Natural killer cell (primary cell): ENCODE data around the gene DCAF5. TPM values are rescaled to one million over a fixed set of nuclear protein-coding genes. Genes with fewer than 3 reads are reported as not detected.

Experiments used
- ATAC-seq, 3 donors: fragments of 150-1000 bp in 2 of 3; fragments of 200-7000 bp in 1 of 3; cut with Tn5 transposase; 1 replicate in 1 of 3; 2 replicates in 2 of 3; pipeline ENCODE4 v1.10.0; 2021; ENCODE audit warnings: mild to moderate bottlenecking in 2 of 3, moderate library complexity in 2 of 3
- DNase-seq, 2 donors: peaks; one replicate each; pipeline versions ENCODE4 v3.0.0 to v3.0.0-alpha.2; 2013 to 2021; ENCODE audit warnings: mixed read lengths in 1 of 2
- H3K27ac ChIP-seq: one replicate; pipeline ENCODE4 v1.5.1; 2013; ENCODE audit warnings: mild to moderate bottlenecking, low read length
- H3K27me3 ChIP-seq: one replicate; pipeline ENCODE4 v1.6.1; 2013; ENCODE audit warnings: low read length; ENCODE audit not compliant: control insufficient read depth, insufficient read depth
- H3K36me3 ChIP-seq: one replicate; pipeline ENCODE4 v1.6.1; 2013; ENCODE audit warnings: low read length; ENCODE audit not compliant: control insufficient read depth, insufficient read depth
- H3K4me1 ChIP-seq: one replicate; pipeline ENCODE4 v1.6.1; 2013; ENCODE audit warnings: low read length; ENCODE audit not compliant: control insufficient read depth, insufficient read depth
- H3K4me3 ChIP-seq: one replicate; pipeline ENCODE4 v1.5.1; 2013; ENCODE audit warnings: low read length
- H3K9me3 ChIP-seq: one replicate; pipeline ENCODE4 v1.6.1; 2013; ENCODE audit warnings: low read length; ENCODE audit not compliant: control insufficient read depth, insufficient read depth
- H3K27ac Mint-ChIP-seq, 2 donors: one replicate each; pipeline ENCODE4 v1.8.0; 2022; ENCODE audit warnings: mild to moderate bottlenecking in 2 of 2, mixed read lengths in 2 of 2, moderate library complexity in 1 of 2
- H3K27me3 Mint-ChIP-seq, 2 donors: one replicate each; pipeline ENCODE4 v1.8.0; 2022; ENCODE audit warnings: low read depth in 2 of 2, mixed read lengths in 2 of 2
- H3K36me3 Mint-ChIP-seq: one replicate; pipeline ENCODE4 v1.8.0; 2022; ENCODE audit warnings: mixed read lengths
- H3K4me1 Mint-ChIP-seq, 2 donors: one replicate each; pipeline ENCODE4 v1.8.0; 2022; ENCODE audit warnings: mixed read lengths in 2 of 2
- H3K4me3 Mint-ChIP-seq: one replicate; pipeline ENCODE4 v1.8.0; 2022; ENCODE audit warnings: mild to moderate bottlenecking, moderate library complexity, mixed read lengths
- H3K9me3 Mint-ChIP-seq, 2 donors: one replicate each; pipeline ENCODE4 v1.8.0; 2022; ENCODE audit warnings: mixed read lengths in 2 of 2
- whole genome bisulfite sequencing: methylation state at CpG from one replicate; pipeline ENCODE4 v1.1.7; 2013; ENCODE audit warnings: missing lambda C conversion rate; ENCODE audit not compliant: insufficient coverage; 5-methylcytosine and 5-hydroxymethylcytosine counted together
- intact Hi-C: fragments of 100-400 bp; cut with micrococcal nuclease; formaldehyde crosslinking; loops from one replicate; pipeline ENCODE4 v1.14.2; 2022
- total RNA-seq, 4 donors: library from RNA; stranded (reverse); fragments of 120-200 nt in 1 of 4; gene quantifications; one replicate each; pipeline versions ENCODE4 v1.2.3 to v1.2.4, GENCODE V29; 2013 to 2022
- TF ChIP-seq, protein P1 (sequence below): fragments of 200-600 bp; IDR thresholded peaks from one replicate; pipeline ENCODE4 v1.8.0; 2022; ENCODE audit warnings: antibody characterized with exemption

The DCAF5 gene
- total RNA-seq, 3 donors from 2014 or later (not counting 1 experiment from before 2014, with no cell fraction given), result 92.0 to 112 (median 99.2) TPM

DNA sequence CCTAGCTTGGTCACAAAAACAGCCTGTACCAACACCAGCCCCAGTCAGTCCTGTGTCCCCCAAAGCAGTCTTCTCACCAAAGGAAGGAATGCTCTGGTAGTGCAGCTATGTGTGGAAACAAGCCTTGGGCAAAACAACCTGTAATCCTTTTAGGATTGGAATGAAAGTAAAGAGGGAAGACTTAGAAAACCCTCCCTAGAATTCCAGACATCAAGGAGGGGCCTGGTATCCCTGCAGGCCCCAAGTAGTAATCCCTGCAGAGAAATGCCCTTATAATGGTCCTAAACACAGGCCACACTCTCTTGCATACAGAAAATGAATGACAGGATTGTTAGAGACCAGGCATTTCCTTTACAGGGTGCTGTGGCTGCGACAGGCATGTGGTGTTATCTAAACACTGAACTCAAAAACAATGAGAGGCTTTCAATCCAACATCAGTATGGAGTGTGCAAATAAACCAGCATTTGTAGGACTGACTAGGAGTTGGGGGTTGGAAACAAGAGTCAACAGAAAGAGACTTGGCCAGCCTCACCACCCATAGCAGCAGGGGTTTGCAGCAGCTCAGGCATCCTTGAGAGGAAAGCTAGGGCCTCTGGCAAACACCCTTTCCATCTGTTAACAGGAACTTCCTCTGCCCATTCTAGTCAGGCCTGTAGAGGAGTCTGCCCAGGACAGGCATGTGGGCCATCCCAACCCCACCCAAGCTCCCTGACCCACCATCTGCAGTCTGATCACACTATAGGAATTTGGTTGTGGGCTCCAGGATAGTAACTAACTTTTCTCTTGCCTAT, 59.1 kb downstream of the DCAF5 start:
- ATAC-seq (peak in 1 of 3 donors; percentile 22), DNase-seq (no peak)
- Mint-ChIP-seq H3K36me3 (peaks cover 7% of the 10 kb centered on the region), H3K27ac (peak overlapping the region; percentile 17 to 60), H3K9me3 (no peaks in the 10 kb centered on the region), H3K4me1 (peaks cover 33 to 43% of the 10 kb centered on the region in 2 donors), H3K4me3 (no peak overlapping the region), H3K27me3 (no peaks in the 10 kb centered on the region)
- Histone ChIP-seq H3K4me3 (no peak overlapping the region), H3K36me3 (peaks cover 35% of the 10 kb centered on the region), H3K9me3 (no peaks in the 10 kb centered on the region), H3K27me3 (no peaks in the 10 kb centered on the region), H3K4me1 (no peaks in the 10 kb centered on the region), H3K27ac (no peak overlapping the region)
- TF ChIP-seq, protein P1, sequence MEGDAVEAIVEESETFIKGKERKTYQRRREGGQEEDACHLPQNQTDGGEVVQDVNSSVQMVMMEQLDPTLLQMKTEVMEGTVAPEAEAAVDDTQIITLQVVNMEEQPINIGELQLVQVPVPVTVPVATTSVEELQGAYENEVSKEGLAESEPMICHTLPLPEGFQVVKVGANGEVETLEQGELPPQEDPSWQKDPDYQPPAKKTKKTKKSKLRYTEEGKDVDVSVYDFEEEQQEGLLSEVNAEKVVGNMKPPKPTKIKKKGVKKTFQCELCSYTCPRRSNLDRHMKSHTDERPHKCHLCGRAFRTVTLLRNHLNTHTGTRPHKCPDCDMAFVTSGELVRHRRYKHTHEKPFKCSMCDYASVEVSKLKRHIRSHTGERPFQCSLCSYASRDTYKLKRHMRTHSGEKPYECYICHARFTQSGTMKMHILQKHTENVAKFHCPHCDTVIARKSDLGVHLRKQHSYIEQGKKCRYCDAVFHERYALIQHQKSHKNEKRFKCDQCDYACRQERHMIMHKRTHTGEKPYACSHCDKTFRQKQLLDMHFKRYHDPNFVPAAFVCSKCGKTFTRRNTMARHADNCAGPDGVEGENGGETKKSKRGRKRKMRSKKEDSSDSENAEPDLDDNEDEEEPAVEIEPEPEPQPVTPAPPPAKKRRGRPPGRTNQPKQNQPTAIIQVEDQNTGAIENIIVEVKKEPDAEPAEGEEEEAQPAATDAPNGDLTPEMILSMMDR, result no peak
- intact Hi-C loops, result no loop called here
- WGBS, result 45% methylated on average over 1 of the region's 1 CpG

DNA sequence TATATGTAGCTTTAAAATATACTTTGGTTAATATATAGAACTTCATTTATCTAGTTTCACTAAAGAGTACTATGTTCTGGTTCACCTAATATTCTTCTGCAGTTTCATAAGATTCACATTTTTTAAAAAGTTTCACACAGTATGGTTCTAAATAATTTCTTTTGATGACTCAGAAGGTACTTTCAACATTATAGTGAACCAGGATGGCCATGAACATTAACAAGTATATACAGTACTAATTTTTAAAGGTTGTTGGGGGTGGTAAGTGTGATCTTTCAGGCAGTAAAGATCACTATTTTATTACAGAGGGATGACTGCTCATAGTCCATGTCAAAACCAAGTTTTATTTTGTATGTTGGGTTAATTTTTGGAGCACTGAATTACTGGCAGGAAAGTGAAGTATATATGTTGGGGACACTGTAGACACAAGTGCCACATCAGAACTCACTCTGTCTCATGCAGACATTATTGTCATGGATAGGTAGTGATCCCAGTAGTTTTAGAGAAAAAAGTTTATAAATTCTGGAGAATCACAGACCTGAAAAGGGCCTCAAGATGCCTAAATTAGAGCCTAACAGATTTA, 60.0 kb downstream of the DCAF5 start:
- H3K36me3 ChIP-seq, result peaks cover 38% of the 10 kb centered on the region
- H3K27me3 ChIP-seq, result no peaks in the 10 kb centered on the region
- H3K4me3 Mint-ChIP-seq, result no peak overlapping the region
- H3K27ac Mint-ChIP-seq, result peak overlapping the region; percentile 17 to 60
- TF ChIP-seq, protein P1, result no peak
- no peak for DNase-seq
- intact Hi-C loops, result no loop called here
- H3K27me3 Mint-ChIP-seq, result no peaks in the 10 kb centered on the region
- H3K4me1 Mint-ChIP-seq, result peaks cover 39 to 40% of the 10 kb centered on the region in 2 donors
- H3K4me3 ChIP-seq, result no peak overlapping the region
- H3K9me3 ChIP-seq, result no peaks in the 10 kb centered on the region
- no peaks in the 10 kb centered on the region for H3K9me3 Mint-ChIP-seq
- no peak overlapping the region for H3K27ac ChIP-seq
- H3K36me3 Mint-ChIP-seq, result peaks cover 7% of the 10 kb centered on the region
- H3K4me1 ChIP-seq, result no peaks in the 10 kb centered on the region
- no peak for ATAC-seq

DNA sequence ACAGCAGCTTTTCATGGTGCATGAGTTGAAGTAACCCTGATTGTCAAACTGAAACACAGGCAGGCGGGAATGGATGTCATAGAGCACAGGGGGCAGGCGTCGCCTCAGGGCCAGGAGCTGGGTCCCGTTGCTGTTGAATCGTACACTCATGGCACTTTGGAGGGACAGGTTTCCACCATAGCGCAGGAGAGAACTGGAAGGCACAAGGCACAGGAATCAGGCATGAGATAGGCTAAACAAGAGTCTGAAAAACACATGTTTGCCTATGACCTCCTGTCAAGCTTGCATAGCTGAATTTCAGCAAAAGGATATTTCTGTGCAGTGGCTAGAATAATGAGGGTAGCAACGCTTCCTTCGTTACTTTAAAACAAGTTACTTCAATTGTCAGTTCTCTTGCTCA, 61.2 kb downstream of the DCAF5 start:
- peaks cover 12% of the 10 kb centered on the region for H3K36me3 Mint-ChIP-seq
- H3K27me3 Mint-ChIP-seq, result no peaks in the 10 kb centered on the region
- H3K9me3 ChIP-seq, result no peaks in the 10 kb centered on the region
- intact Hi-C loops, result no loop called here
- no peak overlapping the region for H3K4me3 ChIP-seq
- ATAC-seq, result no peak
- H3K36me3 ChIP-seq, result peaks cover 42% of the 10 kb centered on the region
- H3K4me1 Mint-ChIP-seq, result peaks cover 37 to 43% of the 10 kb centered on the region in 2 donors
- no peaks in the 10 kb centered on the region for H3K9me3 Mint-ChIP-seq
- DNase-seq, result no peak
- no peak overlapping the region for H3K27ac ChIP-seq
- no peaks in the 10 kb centered on the region for H3K4me1 ChIP-seq
- no peak overlapping the region for H3K4me3 Mint-ChIP-seq
- TF ChIP-seq, protein P1, result no peak
- H3K27ac Mint-ChIP-seq, result peak overlapping the region in 1 of 2 donors; percentile 58
- 93% methylated on average over 8 of the region's 8 CpGs for WGBS
- no peaks in the 10 kb centered on the region for H3K27me3 ChIP-seq
